DND-41 (cell line): ENCODE results near the gene RBP2.

Experiments used
- ATAC-seq: fragments of 200-7000 bp; cut with Tn5 transposase; 3 replicates; pipeline ENCODE4 v1.9.1; 2021; ENCODE audit warnings: low read depth; ENCODE audit not compliant: insufficient read depth
- DNase-seq: peaks from one replicate; pipeline ENCODE4 v3.0.0-alpha.2; 2020
- H2AFZ ChIP-seq: 2 replicates; pipeline ENCODE4 v1.6.0; 2012; ENCODE audit warnings: low read depth, low read length
- H3K27ac ChIP-seq: 2 replicates; pipeline ENCODE4 v1.5.1; 2012; ENCODE audit warnings: low read length, inconsistent platforms
- H3K27me3 ChIP-seq: fragments of 200-600 bp; sonication (generic); 2 replicates; pipeline ENCODE4 v1.6.0; 2012; ENCODE audit warnings: low read length, mild to moderate bottlenecking, inconsistent platforms; ENCODE audit not compliant: insufficient read depth, poor library complexity
- H3K36me3 ChIP-seq: 2 replicates; pipeline ENCODE4 v1.5.1; 2012; ENCODE audit warnings: low read length, inconsistent platforms; ENCODE audit not compliant: insufficient read depth
- H3K4me1 ChIP-seq: 2 replicates; pipeline ENCODE4 v1.5.1; 2012; ENCODE audit warnings: mild to moderate bottlenecking, low read length; ENCODE audit not compliant: insufficient read depth
- H3K4me2 ChIP-seq: 2 replicates; pipeline ENCODE4 v1.6.0; 2012; ENCODE audit warnings: mild to moderate bottlenecking, moderate library complexity, low read length, inconsistent platforms; ENCODE audit not compliant: insufficient read depth
- H3K4me3 ChIP-seq, 2 experiments: fragments of 200-600 bp in 1 of 2; shearing (Covaris generic) in 1 of 2; 2 replicates each; pipeline ENCODE4 v1.5.1; 2012 to 2016; ENCODE audit warnings: inconsistent platforms in 2 of 2, low read length in 2 of 2, mild to moderate bottlenecking in 2 of 2, low read depth in 1 of 2, moderate library complexity in 1 of 2
- H3K79me2 ChIP-seq: 2 replicates; pipeline ENCODE4 v1.6.0; 2012; ENCODE audit warnings: low read length, inconsistent platforms; ENCODE audit not compliant: insufficient read depth
- H3K9ac ChIP-seq: 2 replicates; pipeline ENCODE4 v1.6.0; 2012; ENCODE audit warnings: low read depth, mild to moderate bottlenecking, inconsistent platforms, low read length, moderate library complexity
- H3K9me3 ChIP-seq: 2 replicates; pipeline ENCODE4 v1.5.1; 2012; ENCODE audit warnings: low read length, moderate library complexity, mild to moderate bottlenecking, inconsistent platforms; ENCODE audit not compliant: insufficient read depth, severe bottlenecking
- H4K20me1 ChIP-seq: 2 replicates; pipeline ENCODE4 v1.6.0; 2012; ENCODE audit warnings: low read length; ENCODE audit not compliant: insufficient read depth
- CTCF ChIP-seq: IDR thresholded peaks from 2 replicates; pipeline ENCODE4 v1.5.1; 2012; ENCODE audit warnings: borderline replicate concordance, low read length, moderate library complexity, mild to moderate bottlenecking; ENCODE audit not compliant: poor library complexity, severe bottlenecking; ENCODE audit errors: extremely low read depth
- EZH2 ChIP-seq: IDR thresholded peaks from 3 replicates; pipeline ENCODE4 v1.6.1; 2012; ENCODE audit warnings: borderline replicate concordance, low read depth, mild to moderate bottlenecking, moderate library complexity, low read length, inconsistent platforms; ENCODE audit not compliant: severe bottlenecking

The RBP2 gene

GRCh38 chr3:139476348-139476747 is at the start of gene RBP2:
Gene RBP2, minus strand, starts transcription at chr3:139476516. Its CDS starts 57 bp downstream, at chr3:139476459.
- TF ChIP-seq CTCF, result no peak
- no peak for TF ChIP-seq EZH2
- ATAC-seq (no peak), DNase-seq (no peak)
- Histone ChIP-seq H2AFZ (no peak within 1 kb of the TSS), H3K27me3 (peaks cover 2% of the 10 kb centered on the region), H4K20me1 (no peaks in the 10 kb centered on the region), H3K9ac (no peak within 1 kb of the TSS), H3K9me3 (no peaks in the 10 kb centered on the region), H3K4me2 (no peak within 1 kb of the TSS), H3K4me3 (no peak within 1 kb of the TSS), H3K79me2 (no peaks in the 10 kb centered on the region), H3K36me3 (no peaks in the 10 kb centered on the region), H3K27ac (no peak within 1 kb of the TSS), H3K4me1 (no peaks in the 10 kb centered on the region)

GRCh38 chr3:139524841-139525636 is 48.7 kb upstream of the RBP2 start:
- Histone ChIP-seq H3K4me1 (no peaks in the 10 kb centered on the region), H3K27me3 (no peaks in the 10 kb centered on the region), H3K27ac (no peak overlapping the region), H3K4me3 (no peak overlapping the region), H4K20me1 (no peaks in the 10 kb centered on the region; the same call in 1 of the 2 replicates), H3K9ac (no peak overlapping the region), H3K9me3 (no peaks in the 10 kb centered on the region), H3K79me2 (no peaks in the 10 kb centered on the region), H3K36me3 (no peaks in the 10 kb centered on the region), H3K4me2 (no peak overlapping the region), H2AFZ (no peak overlapping the region)
- ATAC-seq (no peak), DNase-seq (no peak)
- TF ChIP-seq CTCF (no peak), EZH2 (no peak)

GRCh38 chr3:139523718-139524117 is 47.4 kb upstream of the RBP2 start:
- H3K36me3 ChIP-seq, result no peaks in the 10 kb centered on the region
- no peaks in the 10 kb centered on the region for H3K27me3 ChIP-seq
- H3K79me2 ChIP-seq, result no peaks in the 10 kb centered on the region
- no peaks in the 10 kb centered on the region for H3K9me3 ChIP-seq
- H3K4me3 ChIP-seq, result no peak overlapping the region
- ATAC-seq, result no peak
- H4K20me1 ChIP-seq, result no peaks in the 10 kb centered on the region; the same call in 1 of the 2 replicates
- no peak overlapping the region for H3K4me2 ChIP-seq
- H3K27ac ChIP-seq, result no peak overlapping the region
- no peaks in the 10 kb centered on the region for H3K4me1 ChIP-seq
- no peak for DNase-seq
- no peak overlapping the region for H3K9ac ChIP-seq
- H2AFZ ChIP-seq, result no peak overlapping the region
- TF ChIP-seq CTCF (no peak), EZH2 (no peak)
